Karpas-422 (cell line): Measurements from ENCODE around the gene ZFC3H1. TPM values are rescaled to one million over a fixed set of nuclear protein-coding genes. Genes with fewer than 3 reads are reported as not detected.
A peak's percentile ranks its signal among the peaks of the same experiment; 100 is the strongest.
"Not testable (repeated sequence)": the region's sequence is repeated elsewhere in the genome, so short reads cannot be mapped to it uniquely, and the experiment has no call there.

Experiments
- DNase-seq: peaks from one replicate; pipeline ENCODE4 v3.0.0-alpha.2; 2015
- H2AFZ ChIP-seq: fragments of 200-600 bp; sonication (generic); 2 replicates; pipeline ENCODE4 v1.6.1; 2014; ENCODE audit warnings: antibody characterized with exemption, low read length, mixed read lengths
- H3K27ac ChIP-seq: fragments of 200-600 bp; sonication (generic); 2 replicates; pipeline ENCODE4 v1.5.1; 2014; ENCODE audit warnings: mild to moderate bottlenecking, low read length, moderate library complexity
- H3K27me3 ChIP-seq: fragments of 200-600 bp; sonication (generic); 2 replicates; pipeline ENCODE4 v1.6.1; 2014; ENCODE audit warnings: low read length, mixed read lengths
- H3K36me3 ChIP-seq: fragments of 200-600 bp; sonication (generic); 2 replicates; pipeline ENCODE4 v1.6.1; 2014; ENCODE audit warnings: low read length, mixed read lengths; ENCODE audit not compliant: insufficient read depth
- H3K4me1 ChIP-seq: fragments of 200-600 bp; sonication (generic); 2 replicates; pipeline ENCODE4 v1.6.1; 2014; ENCODE audit warnings: mild to moderate bottlenecking, low read length, mixed read lengths
- H3K4me2 ChIP-seq: fragments of 200-600 bp; sonication (generic); 2 replicates; pipeline ENCODE4 v1.6.1; 2014; ENCODE audit warnings: low read length, low read depth, mild to moderate bottlenecking; ENCODE audit not compliant: poor library complexity, severe bottlenecking
- H3K4me3 ChIP-seq: fragments of 200-600 bp; sonication (generic); 2 replicates; pipeline ENCODE4 v1.5.1; 2014; ENCODE audit warnings: mild to moderate bottlenecking, antibody characterized with exemption, low read length, mixed read lengths
- H3K79me2 ChIP-seq: fragments of 200-600 bp; sonication (generic); 2 replicates; pipeline ENCODE4 v1.6.1; 2014; ENCODE audit warnings: mild to moderate bottlenecking, low read length, mixed read lengths
- H3K9ac ChIP-seq: fragments of 200-600 bp; sonication (generic); 2 replicates; pipeline ENCODE4 v1.6.0; 2014; ENCODE audit warnings: low read length
- H3K9me2 ChIP-seq: fragments of 200-600 bp; sonication (generic), shearing (Covaris generic); replicated peaks from 2 replicates; pipeline ENCODE4 v1.6.0; 2014; ENCODE audit warnings: mild to moderate bottlenecking, low read length, moderate library complexity; ENCODE audit not compliant: insufficient read depth
- H3K9me3 ChIP-seq: fragments of 300-700, 200-600 bp; sonication (generic); 2 replicates; pipeline ENCODE4 v1.6.1; 2014; ENCODE audit warnings: low read length, mixed read lengths
- H4K20me1 ChIP-seq: fragments of 200-600 bp; sonication (generic); 2 replicates; pipeline ENCODE4 v1.6.1; 2014; ENCODE audit warnings: mild to moderate bottlenecking, antibody characterized with exemption, low read length, low read depth; ENCODE audit not compliant: insufficient read depth
- total RNA-seq: library from RNA; depleted of rRNA; stranded (reverse); fragments of >200 nt; shearing (Covaris generic); gene quantifications from 2 replicates; pipeline ENCODE4 v1.2.3, GENCODE V29; 2014; ENCODE audit warnings: low replicate concordance

Gene ZFC3H1
- total RNA-seq, 1 experiment from 2014 or later: 74.7 TPM

DNA sequence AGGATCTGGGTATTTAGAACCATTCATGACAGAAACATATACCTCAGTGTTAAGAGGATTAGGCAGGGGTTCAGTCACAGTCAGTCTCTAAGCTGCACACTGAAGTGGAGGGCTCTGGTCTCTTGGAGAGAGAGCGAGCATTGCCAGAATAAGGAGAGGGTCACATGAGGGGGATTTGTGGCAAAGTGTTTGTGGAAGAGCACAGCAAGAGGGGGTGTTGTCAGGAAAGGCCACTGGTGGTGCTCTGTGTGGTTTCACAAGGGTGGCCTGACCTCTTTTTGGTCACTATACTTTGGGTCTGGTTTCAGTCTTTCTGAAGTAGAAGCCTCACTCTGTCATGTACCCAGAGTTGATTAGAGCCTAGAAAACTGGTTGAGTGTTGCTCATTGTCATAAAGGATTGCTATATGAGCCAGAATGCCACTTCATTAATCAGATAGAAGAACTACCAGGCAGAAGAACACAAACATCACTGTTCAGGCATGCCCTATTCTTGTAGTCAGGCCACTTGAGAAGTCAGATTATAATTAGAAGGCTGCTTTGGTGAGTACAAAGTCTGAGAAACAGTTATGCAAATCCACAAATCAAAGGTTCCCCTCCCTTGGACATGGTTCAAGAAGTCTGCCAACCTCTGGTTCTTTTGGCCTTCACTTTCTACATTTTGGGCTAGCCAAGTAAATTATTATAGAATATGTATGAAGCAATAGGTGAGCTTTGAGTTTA, 30.6 kb upstream of the ZFC3H1 start:
- peak overlapping the region; percentile 71 for H3K9ac ChIP-seq
- H3K79me2 ChIP-seq: peaks cover 21% of the 10 kb centered on the region
- peak overlapping the region; percentile 74 for H3K4me2 ChIP-seq
- no peaks in the 10 kb centered on the region for H3K27me3 ChIP-seq
- peak; percentile 84 for DNase-seq
- H4K20me1 ChIP-seq: no peaks in the 10 kb centered on the region
- peak overlapping the region; percentile 97 for H3K27ac ChIP-seq
- no peaks in the 10 kb centered on the region for H3K9me3 ChIP-seq
- peak overlapping the region; percentile 59 for H3K4me3 ChIP-seq
- H2AFZ ChIP-seq: peak overlapping the region; percentile 45
- H3K9me2 ChIP-seq: no peaks in the 10 kb centered on the region
- 0 out of 2 replicates have a peak, but pooled peaks cover 4% of the 10 kb centered on the region for H3K36me3 ChIP-seq
- H3K4me1 ChIP-seq: peaks cover 61% of the 10 kb centered on the region

DNA sequence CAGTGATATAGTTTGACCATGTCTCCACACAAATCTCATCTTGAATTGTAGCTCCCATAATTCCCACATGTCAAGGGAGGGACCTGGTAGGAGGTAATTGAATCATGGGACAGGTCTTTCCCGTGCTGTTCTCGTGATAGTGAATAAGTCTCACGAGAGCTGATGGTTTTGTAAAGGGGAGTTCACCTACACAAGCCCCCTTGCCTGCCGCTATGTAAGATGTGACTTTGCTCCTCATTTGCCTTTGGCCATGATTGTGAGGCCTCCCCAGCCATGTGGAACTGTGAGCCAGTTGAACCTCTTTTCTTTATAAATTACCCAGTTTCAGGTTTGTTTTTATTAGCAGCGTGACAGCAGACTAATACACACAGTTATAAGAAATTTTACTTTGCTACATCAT, 30.0 kb upstream of the ZFC3H1 start:
- not testable (repeated sequence) for H3K27me3 ChIP-seq, H4K20me1 ChIP-seq, H3K36me3 ChIP-seq, H3K9me3 ChIP-seq, H3K9me2 ChIP-seq
- peak overlapping the region; percentile 71 for H3K9ac ChIP-seq
- peak overlapping the region; percentile 97 for H3K27ac ChIP-seq
- peak; percentile 74 for DNase-seq
- peaks cover 67% of the 10 kb centered on the region for H3K4me1 ChIP-seq
- H3K4me2 ChIP-seq: peak overlapping the region; percentile 74
- peak overlapping the region; percentile 59 for H3K4me3 ChIP-seq
- H2AFZ ChIP-seq: peak overlapping the region; percentile 45; the same call in 1 of the 2 replicates
- peaks cover 27% of the 10 kb centered on the region for H3K79me2 ChIP-seq

DNA sequence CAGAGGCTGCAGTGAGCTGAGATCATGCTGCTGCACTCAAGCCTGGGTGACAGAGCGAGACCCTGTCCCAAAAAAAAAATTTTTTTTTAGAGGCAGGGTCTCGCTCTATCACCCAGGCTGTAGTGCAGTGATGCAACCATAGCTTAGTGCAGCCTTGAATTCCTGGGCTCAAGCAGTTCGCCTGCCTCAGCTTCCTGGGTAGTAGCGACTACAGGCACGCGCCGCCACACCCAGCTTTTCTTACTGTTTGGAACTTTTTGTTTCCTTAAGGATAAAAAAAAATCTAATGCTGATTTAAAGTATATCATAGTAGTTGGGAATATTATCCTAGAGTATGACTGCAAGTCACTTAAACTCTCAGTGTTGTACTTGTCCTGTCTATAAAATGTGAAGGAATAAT, 29.5 kb upstream of the ZFC3H1 start:
- H3K4me1 ChIP-seq: peaks cover 72% of the 10 kb centered on the region
- no peaks in the 10 kb centered on the region for H4K20me1 ChIP-seq
- 0 out of 2 replicates have a peak overlapping the region, but pooled peaks have one; percentile 71 for H3K9ac ChIP-seq
- H3K4me3 ChIP-seq: 0 out of 2 replicates have a peak overlapping the region, but pooled peaks have one; percentile 59
- peaks cover 32% of the 10 kb centered on the region for H3K79me2 ChIP-seq
- H3K27ac ChIP-seq: peak overlapping the region; percentile 97
- H3K36me3 ChIP-seq: 0 out of 2 replicates have a peak, but pooled peaks cover 4% of the 10 kb centered on the region
- DNase-seq: no peak
- no peaks in the 10 kb centered on the region for H3K9me2 ChIP-seq
- H2AFZ ChIP-seq: no peak overlapping the region; the same call in 1 of the 2 replicates
- peak overlapping the region; percentile 74 for H3K4me2 ChIP-seq
- no peaks in the 10 kb centered on the region for H3K9me3 ChIP-seq
- no peaks in the 10 kb centered on the region for H3K27me3 ChIP-seq

DNA sequence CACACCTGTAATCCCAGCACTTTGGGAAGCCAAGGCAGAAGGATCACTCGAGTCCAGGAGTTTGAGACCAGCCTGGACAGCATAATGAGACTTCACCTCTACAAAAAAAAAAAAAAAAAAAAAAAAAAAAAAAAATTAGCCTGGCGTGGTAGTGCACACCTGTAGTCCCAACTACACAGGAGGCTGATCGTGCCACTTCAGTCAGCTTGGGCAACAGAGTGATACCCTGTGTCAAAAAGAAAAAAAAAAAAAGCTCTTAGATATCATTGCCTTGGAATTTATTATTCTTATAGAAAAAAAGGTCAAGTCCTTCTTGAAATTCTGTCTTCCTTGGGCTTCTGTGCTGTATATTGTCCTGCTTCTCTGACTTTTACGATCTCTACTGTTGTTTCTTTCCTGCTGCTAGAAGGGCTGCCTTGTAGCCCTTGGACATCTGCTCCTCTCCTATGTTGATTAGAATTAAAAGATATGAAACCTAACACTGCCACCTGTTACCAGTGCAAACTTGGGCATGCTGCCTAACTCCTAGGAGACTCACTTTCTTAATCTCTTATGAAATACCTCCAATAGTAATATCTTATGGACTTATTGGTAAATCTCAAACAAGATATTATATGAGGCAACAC, 28.0 kb upstream of the ZFC3H1 start:
- no peak for DNase-seq
- peak overlapping the region; percentile 24 for H3K4me2 ChIP-seq
- H3K9me3 ChIP-seq: no peaks in the 10 kb centered on the region
- no peaks in the 10 kb centered on the region for H3K9me2 ChIP-seq
- H3K36me3 ChIP-seq: no peaks in the 10 kb centered on the region
- peak overlapping the region; percentile 89 for H3K27ac ChIP-seq
- no peak overlapping the region for H2AFZ ChIP-seq
- H3K27me3 ChIP-seq: no peaks in the 10 kb centered on the region
- H3K4me1 ChIP-seq: peaks cover 88% of the 10 kb centered on the region
- H3K79me2 ChIP-seq: peaks cover 36% of the 10 kb centered on the region
- H3K9ac ChIP-seq: no peak overlapping the region
- no peak overlapping the region for H3K4me3 ChIP-seq
- no peaks in the 10 kb centered on the region for H4K20me1 ChIP-seq

DNA sequence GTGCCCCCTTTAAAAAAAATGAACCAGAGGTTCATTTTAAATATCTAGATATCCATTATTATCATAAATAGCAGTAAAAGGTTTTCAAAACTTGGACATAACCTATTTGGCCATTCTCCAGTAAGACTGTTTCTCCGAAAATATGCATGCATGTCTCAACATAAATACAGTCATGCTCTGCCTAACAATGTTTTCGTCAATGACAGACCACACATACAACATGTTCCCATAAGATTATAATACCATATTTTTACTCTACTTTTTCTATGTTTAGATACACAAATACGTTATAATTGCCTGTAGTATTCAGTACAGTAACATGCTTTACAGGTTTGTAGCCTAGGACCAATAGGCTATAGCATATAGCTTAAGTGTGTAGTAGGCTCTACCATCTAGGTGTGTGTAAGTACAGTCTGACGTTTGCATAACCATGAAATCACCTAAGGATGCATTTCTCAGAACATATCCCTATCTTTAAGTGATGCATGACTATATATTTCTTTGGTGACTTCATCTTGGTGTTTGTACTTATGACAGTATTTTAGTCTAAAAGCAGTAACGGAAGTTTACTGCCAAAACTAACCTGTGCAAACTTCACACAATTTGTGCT, 25.4 kb upstream of the ZFC3H1 start:
- Histone ChIP-seq H3K9me2 (no peaks in the 10 kb centered on the region), H3K27me3 (no peaks in the 10 kb centered on the region), H3K27ac (peak overlapping the region; percentile 89), H2AFZ (0 out of 2 replicates have a peak overlapping the region, but pooled peaks have one; percentile 21), H3K36me3 (no peaks in the 10 kb centered on the region), H3K9ac (peak overlapping the region; percentile 74; the same call in 1 of the 2 replicates), H3K79me2 (peaks cover 31% of the 10 kb centered on the region), H3K4me3 (peak overlapping the region; percentile 67; the same call in 1 of the 2 replicates), H3K9me3 (no peaks in the 10 kb centered on the region), H3K4me2 (peak overlapping the region; percentile 79), H3K4me1 (peaks cover 86% of the 10 kb centered on the region), H4K20me1 (no peaks in the 10 kb centered on the region)
- no peak for DNase-seq

DNA sequence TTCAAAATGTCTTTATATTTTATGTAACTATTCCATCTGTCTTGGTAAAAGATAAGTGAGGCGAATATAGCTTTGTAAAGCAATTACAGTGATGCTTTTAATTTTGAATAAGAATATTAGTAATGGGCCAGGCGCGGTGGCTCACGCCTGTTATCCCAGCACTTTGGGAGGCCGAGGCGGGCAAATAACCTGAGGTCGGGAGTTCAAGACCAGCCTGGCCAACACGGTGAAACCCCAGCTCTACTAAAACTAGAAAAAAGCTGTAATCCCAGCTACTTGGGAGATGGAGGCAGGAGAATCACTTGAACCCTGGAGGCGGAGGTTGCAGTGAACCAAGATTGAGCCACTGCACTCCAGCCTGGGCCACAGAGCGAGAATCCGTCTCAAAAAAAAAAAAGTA, 23.5 kb upstream of the ZFC3H1 start:
- H2AFZ ChIP-seq, H3K9me2 ChIP-seq, DNase-seq, H3K36me3 ChIP-seq, H4K20me1 ChIP-seq, H3K9me3 ChIP-seq, H3K27me3 ChIP-seq: not testable (repeated sequence)
- Histone ChIP-seq H3K9ac (peak overlapping the region; percentile 74), H3K4me3 (peak overlapping the region; percentile 67), H3K27ac (peak overlapping the region; percentile 89), H3K4me1 (peaks cover 67% of the 10 kb centered on the region), H3K4me2 (peak overlapping the region; percentile 79), H3K79me2 (peaks cover 21% of the 10 kb centered on the region)

DNA sequence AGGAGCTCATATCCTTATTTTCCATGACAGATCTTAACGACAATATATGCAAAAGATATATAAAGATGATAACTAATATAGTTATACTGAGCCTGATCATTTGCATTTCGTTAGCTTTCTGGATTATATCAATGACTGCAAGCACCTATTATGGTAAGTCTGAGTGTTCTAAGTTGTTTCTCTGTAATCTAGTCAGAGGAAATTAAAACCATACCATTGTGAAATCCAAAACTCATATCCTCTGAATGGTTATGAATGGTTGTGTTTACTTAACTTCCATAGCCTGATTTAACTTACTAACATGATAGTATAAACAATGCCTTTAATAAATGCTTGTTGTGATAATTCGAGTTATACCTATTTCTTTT, 23.0 kb upstream of the ZFC3H1 start:
- Histone ChIP-seq H3K9me3 (no peaks in the 10 kb centered on the region), H3K27me3 (no peaks in the 10 kb centered on the region), H3K4me2 (peak overlapping the region; percentile 79), H3K27ac (peak overlapping the region; percentile 89), H3K79me2 (peaks cover 20% of the 10 kb centered on the region), H4K20me1 (no peaks in the 10 kb centered on the region), H3K4me1 (peaks cover 62% of the 10 kb centered on the region), H3K4me3 (peak overlapping the region; percentile 67), H2AFZ (peak overlapping the region; percentile 47; the same call in 1 of the 2 replicates), H3K36me3 (no peaks in the 10 kb centered on the region), H3K9me2 (no peaks in the 10 kb centered on the region), H3K9ac (peak overlapping the region; percentile 74)
- no peak for DNase-seq
